Uterus (tissue), 2 donors: ENCODE data around the gene CHST1.

Source experiments
- POLR2A ChIP-seq, 2 donors: fragments of 450-650 bp; IDR thresholded peaks; one replicate each; pipeline ENCODE4 v1.6.1; 2016; ENCODE audit warnings: antibody characterized with exemption in 2 of 2, mild to moderate bottlenecking in 1 of 2, moderate library complexity in 1 of 2
- TF ChIP-seq, protein P1 (sequence below), 4 experiments: fragments of 200-600 bp in 2 of 4; fragments of 450-650 bp in 2 of 4; sonication (generic) in 2 of 4; IDR thresholded peaks; one replicate each; pipeline ENCODE4 v1.5.1; 2016 to 2019; ENCODE audit warnings: antibody characterized with exemption in 4 of 4, mild to moderate bottlenecking in 2 of 4, moderate library complexity in 1 of 4

DNA sequence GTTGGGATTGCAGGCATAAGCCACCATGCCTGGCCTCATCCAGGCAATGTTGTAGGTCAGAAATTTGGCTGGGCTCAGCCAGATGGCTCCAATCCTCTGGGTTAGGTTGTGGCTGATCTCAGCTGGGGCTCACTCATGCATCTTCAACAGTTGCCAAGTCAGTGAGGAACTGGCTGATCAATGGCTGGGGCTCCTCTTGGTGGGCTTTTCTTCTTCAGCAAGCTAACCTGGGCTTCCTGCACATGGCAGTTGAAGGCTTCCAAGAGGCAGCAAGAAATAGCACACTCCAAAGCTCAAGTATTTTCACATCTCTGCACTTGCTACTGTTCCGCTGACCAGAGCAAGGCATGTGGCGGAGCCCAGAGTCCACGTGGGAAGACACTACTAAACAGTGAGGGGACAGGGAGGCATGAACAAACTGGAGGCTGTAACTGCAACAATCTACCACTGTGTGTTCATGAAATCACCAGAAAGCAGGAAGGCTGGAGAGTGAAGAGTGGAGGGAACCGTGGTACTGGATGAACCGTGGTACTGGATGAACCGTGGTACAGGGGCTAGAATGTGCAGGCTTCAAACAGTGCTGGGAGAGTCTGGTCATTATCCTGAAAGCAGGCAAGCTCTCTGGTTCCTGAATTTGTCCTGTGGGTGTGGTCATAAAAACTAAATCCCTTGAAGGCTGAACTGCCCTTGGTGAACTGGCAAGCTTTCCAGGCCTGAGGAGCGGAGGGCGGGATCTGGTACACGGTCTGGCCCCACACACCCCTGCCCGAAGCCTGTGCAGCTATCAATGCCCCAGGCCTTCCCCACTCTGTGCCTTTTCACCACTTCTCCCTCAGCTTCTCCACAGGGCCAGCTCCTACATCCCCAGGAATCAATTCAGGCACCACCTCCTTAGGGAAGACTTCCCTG, 20.2 kb downstream of the CHST1 start:
- TF ChIP-seq, protein P1, sequence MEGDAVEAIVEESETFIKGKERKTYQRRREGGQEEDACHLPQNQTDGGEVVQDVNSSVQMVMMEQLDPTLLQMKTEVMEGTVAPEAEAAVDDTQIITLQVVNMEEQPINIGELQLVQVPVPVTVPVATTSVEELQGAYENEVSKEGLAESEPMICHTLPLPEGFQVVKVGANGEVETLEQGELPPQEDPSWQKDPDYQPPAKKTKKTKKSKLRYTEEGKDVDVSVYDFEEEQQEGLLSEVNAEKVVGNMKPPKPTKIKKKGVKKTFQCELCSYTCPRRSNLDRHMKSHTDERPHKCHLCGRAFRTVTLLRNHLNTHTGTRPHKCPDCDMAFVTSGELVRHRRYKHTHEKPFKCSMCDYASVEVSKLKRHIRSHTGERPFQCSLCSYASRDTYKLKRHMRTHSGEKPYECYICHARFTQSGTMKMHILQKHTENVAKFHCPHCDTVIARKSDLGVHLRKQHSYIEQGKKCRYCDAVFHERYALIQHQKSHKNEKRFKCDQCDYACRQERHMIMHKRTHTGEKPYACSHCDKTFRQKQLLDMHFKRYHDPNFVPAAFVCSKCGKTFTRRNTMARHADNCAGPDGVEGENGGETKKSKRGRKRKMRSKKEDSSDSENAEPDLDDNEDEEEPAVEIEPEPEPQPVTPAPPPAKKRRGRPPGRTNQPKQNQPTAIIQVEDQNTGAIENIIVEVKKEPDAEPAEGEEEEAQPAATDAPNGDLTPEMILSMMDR (IDR thresholded peaks at IDR 0.05): no peak
- TF ChIP-seq POLR2A (IDR thresholded peaks at IDR 0.05): no peak
